SK-N-SH (cell line): Measurements from ENCODE around the gene FBXO42. TPM values are rescaled to one million over a fixed set of nuclear protein-coding genes. Genes with fewer than 3 reads are reported as not detected.
"Not testable (repeated sequence)": the region's sequence is repeated elsewhere in the genome, so short reads cannot be mapped to it uniquely, and the experiment has no call there.

Experiments used
- CTCF ChIA-PET: fragments of 300-600, 350-600 bp; formaldehyde crosslinking; extraction: SDS; loops from one replicate; lab custom pipeline; 2021; lab: Yijun Ruan, JAX
- POLR2A ChIA-PET: fragments of 350-600 bp; sonication (Branson Sonifier 250); formaldehyde crosslinking; extraction: SDS; loops from one replicate; lab custom pipeline; 2020; ENCODE audit warnings: antibody characterized with exemption, inconsistent platforms; lab: Yijun Ruan, JAX
- DNase-seq: peaks from one replicate; pipeline ENCODE4 v3.0.0; 2012
- H2AFZ ChIP-seq: fragments of 200-600 bp; sonication (generic); 2 replicates; pipeline ENCODE4 v1.8.1; 2016; ENCODE audit warnings: antibody characterized with exemption, mild to moderate bottlenecking, low read depth
- H3F3A ChIP-seq: fragments of 200-600 bp; sonication (generic); replicated peaks from 2 replicates; pipeline ENCODE3; 2016; ENCODE audit warnings: antibody characterized with exemption, mild to moderate bottlenecking; ENCODE audit not compliant: insufficient read depth
- H3K27ac ChIP-seq, 2 experiments: fragments of 200-500 bp in 1 of 2; fragments of 200-600 bp in 1 of 2; sonication (Bioruptor generic) in 1 of 2; sonication (generic), shearing (Covaris generic) in 1 of 2; 2 replicates each; pipeline versions ENCODE4 v1.5.1 to v1.6.1; 2014 to 2016; ENCODE audit warnings: low read depth in 2 of 2, inconsistent platforms in 1 of 2, low read length in 1 of 2, mild to moderate bottlenecking in 1 of 2, mixed read lengths in 1 of 2
- H3K27me3 ChIP-seq: fragments of 200-600 bp; sonication (generic), shearing (Covaris generic); 2 replicates; pipeline ENCODE4 v1.6.1; 2016; ENCODE audit warnings: mixed run types; ENCODE audit not compliant: insufficient read depth
- H3K36me3 ChIP-seq, 2 experiments: fragments of 200-500 bp in 1 of 2; fragments of 200-600 bp in 1 of 2; sonication (Bioruptor generic) in 1 of 2; sonication (generic) in 1 of 2; replicated peaks in 1 of 2; 2 replicates each; pipeline versions ENCODE3 to v1.5.1; 2014 to 2016; ENCODE audit warnings: low read length in 1 of 2, mild to moderate bottlenecking in 1 of 2; ENCODE audit not compliant: insufficient read depth in 2 of 2, control insufficient read depth in 1 of 2
- H3K4me1 ChIP-seq, 2 experiments: fragments of 200-500 bp in 1 of 2; fragments of 200-600 bp in 1 of 2; sonication (Bioruptor generic) in 1 of 2; sonication (generic), shearing (Covaris generic) in 1 of 2; 2 replicates each; pipeline versions ENCODE4 v1.5.1 to v1.6.1; 2014 to 2016; ENCODE audit warnings: low read depth in 1 of 2, low read length in 1 of 2, mixed run types in 1 of 2; ENCODE audit not compliant: insufficient read depth in 2 of 2, control insufficient read depth in 1 of 2
- H3K4me2 ChIP-seq: fragments of 200-600 bp; sonication (generic), shearing (Covaris generic); 2 replicates; pipeline ENCODE4 v1.6.1; 2017; ENCODE audit warnings: mixed run types
- H3K4me3 ChIP-seq, 2 experiments: fragments of 200-500 bp in 1 of 2; fragments of 200-600 bp in 1 of 2; sonication (Bioruptor generic) in 1 of 2; sonication (generic), shearing (Covaris generic) in 1 of 2; 2 replicates each; pipeline versions ENCODE4 v1.5.1 to v1.8.1; 2014 to 2016; ENCODE audit warnings: low read depth in 2 of 2, inconsistent platforms in 1 of 2, low read length in 1 of 2, mild to moderate bottlenecking in 1 of 2, mixed read lengths in 1 of 2, moderate library complexity in 1 of 2
- H3K79me2 ChIP-seq: fragments of 200-600 bp; sonication (generic); 2 replicates; pipeline ENCODE4 v1.8.1; 2017; ENCODE audit warnings: mild to moderate bottlenecking; ENCODE audit not compliant: insufficient read depth
- H3K9ac ChIP-seq: fragments of 200-600 bp; sonication (generic); 2 replicates; pipeline ENCODE4 v1.6.1; 2017; ENCODE audit warnings: mixed run types
- H3K9me2 ChIP-seq: fragments of 200-600 bp; sonication (generic); 2 replicates; pipeline ENCODE4 v1.6.1; 2017; ENCODE audit warnings: mixed run types
- H3K9me3 ChIP-seq: fragments of 200-600 bp; sonication (generic); 2 replicates; pipeline ENCODE4 v1.6.1; 2017; ENCODE audit warnings: mixed run types, mild to moderate bottlenecking, moderate library complexity
- H4K20me1 ChIP-seq: fragments of 200-600 bp; sonication (generic); 2 replicates; pipeline ENCODE4 v1.6.1; 2017; ENCODE audit warnings: mild to moderate bottlenecking, mixed run types; ENCODE audit not compliant: insufficient read depth
- CHD2 ChIP-seq: fragments of 150-350 bp; IDR thresholded peaks from 2 replicates; pipeline ENCODE4 v1.6.1; 2018; ENCODE audit warnings: low read length; ENCODE audit not compliant: partially characterized antibody
- ELF1 ChIP-seq: IDR thresholded peaks from 2 replicates; pipeline ENCODE4 v1.4.0; 2012
- EP300 ChIP-seq, 2 experiments: IDR thresholded peaks; 2 replicates each; pipeline versions ENCODE4 v1.4.0 to v1.6.1; 2012; ENCODE audit warnings: borderline replicate concordance in 1 of 2, low read depth in 1 of 2, low read length in 1 of 2
- EZH2phosphoT487 ChIP-seq: fragments of 200-600 bp; sonication (generic); IDR thresholded peaks from 2 replicates; pipeline ENCODE4 v1.6.1; 2017; ENCODE audit warnings: low read depth, mixed run types, mild to moderate bottlenecking, antibody characterized with exemption, moderate library complexity, borderline replicate concordance
- FOXM1 ChIP-seq: IDR thresholded peaks from 2 replicates; pipeline ENCODE4 v1.4.0; 2012; ENCODE audit warnings: low read depth, mild to moderate bottlenecking
- GABPA ChIP-seq: IDR thresholded peaks from 2 replicates; pipeline ENCODE4 v1.4.0; 2012; ENCODE audit warnings: low read depth, mild to moderate bottlenecking
- GATA2 ChIP-seq: sonication (generic); formaldehyde crosslinking; IDR thresholded peaks from 2 replicates; pipeline ENCODE4 v1.5.0; 2020; ENCODE audit warnings: mild to moderate bottlenecking, missing genetic modification reagents
- NFIC ChIP-seq: IDR thresholded peaks from 2 replicates; pipeline ENCODE4 v1.4.0; 2012; ENCODE audit warnings: borderline replicate concordance
- NRF1 ChIP-seq: IDR thresholded peaks from 2 replicates; pipeline ENCODE4 v1.6.1; 2012; ENCODE audit warnings: low read depth, mild to moderate bottlenecking, low read length
- RAD21 ChIP-seq: IDR thresholded peaks from 2 replicates; pipeline ENCODE4 v1.6.1; 2012; ENCODE audit warnings: mild to moderate bottlenecking, low read length
- RCOR1 ChIP-seq: fragments of 150-350 bp; IDR thresholded peaks from 2 replicates; pipeline ENCODE4 v1.6.1; 2017; ENCODE audit warnings: antibody characterized with exemption, low read length
- SIN3A ChIP-seq: IDR thresholded peaks from 2 replicates; pipeline ENCODE4 v1.6.1; 2012; ENCODE audit warnings: low read depth, mild to moderate bottlenecking, low read length, moderate library complexity, borderline replicate concordance
- SMC3 ChIP-seq: IDR thresholded peaks from 2 replicates; pipeline ENCODE4 v1.6.1; 2012; ENCODE audit warnings: low read depth, low read length, improper control_type of control experiment
- TAF1 ChIP-seq: IDR thresholded peaks from 2 replicates; pipeline ENCODE4 v1.6.1; 2012; ENCODE audit warnings: low read depth, mild to moderate bottlenecking, low read length, moderate library complexity, borderline replicate concordance
- TEAD4 ChIP-seq: IDR thresholded peaks from 2 replicates; pipeline ENCODE4 v1.4.0; 2012; ENCODE audit warnings: mild to moderate bottlenecking, borderline replicate concordance; ENCODE audit not compliant: insufficient read depth
- YY1 ChIP-seq: IDR thresholded peaks from 2 replicates; pipeline ENCODE4 v1.4.0; 2012; ENCODE audit warnings: low read depth, mild to moderate bottlenecking
- WGBS: methylation state at CpG from one replicate; pipeline ENCODE4 v1.1.6; 2017; ENCODE audit warnings: low lambda C conversion rate; 5-methylcytosine and 5-hydroxymethylcytosine counted together
- polyA plus RNA-seq, 3 experiments: library from polyadenylated mRNA; depleted of rRNA; stranded (reverse); fragments of >200 nt; gene quantifications; 2 replicates each; pipeline ENCODE4 v1.2.3, GENCODE V29; 2012
- TF ChIP-seq, protein P1 (sequence below): IDR thresholded peaks from 2 replicates; pipeline ENCODE4 v1.4.0; 2012; ENCODE audit warnings: low read depth, borderline replicate concordance
- TF ChIP-seq, protein P2 (sequence below): IDR thresholded peaks from 2 replicates; pipeline ENCODE4 v1.4.0; 2012; ENCODE audit warnings: low read depth

The FBXO42 gene
- polyA plus RNA-seq, 1 of the 3 experiments (the other 2 are of a cell fraction): 8.6 TPM

DNA sequence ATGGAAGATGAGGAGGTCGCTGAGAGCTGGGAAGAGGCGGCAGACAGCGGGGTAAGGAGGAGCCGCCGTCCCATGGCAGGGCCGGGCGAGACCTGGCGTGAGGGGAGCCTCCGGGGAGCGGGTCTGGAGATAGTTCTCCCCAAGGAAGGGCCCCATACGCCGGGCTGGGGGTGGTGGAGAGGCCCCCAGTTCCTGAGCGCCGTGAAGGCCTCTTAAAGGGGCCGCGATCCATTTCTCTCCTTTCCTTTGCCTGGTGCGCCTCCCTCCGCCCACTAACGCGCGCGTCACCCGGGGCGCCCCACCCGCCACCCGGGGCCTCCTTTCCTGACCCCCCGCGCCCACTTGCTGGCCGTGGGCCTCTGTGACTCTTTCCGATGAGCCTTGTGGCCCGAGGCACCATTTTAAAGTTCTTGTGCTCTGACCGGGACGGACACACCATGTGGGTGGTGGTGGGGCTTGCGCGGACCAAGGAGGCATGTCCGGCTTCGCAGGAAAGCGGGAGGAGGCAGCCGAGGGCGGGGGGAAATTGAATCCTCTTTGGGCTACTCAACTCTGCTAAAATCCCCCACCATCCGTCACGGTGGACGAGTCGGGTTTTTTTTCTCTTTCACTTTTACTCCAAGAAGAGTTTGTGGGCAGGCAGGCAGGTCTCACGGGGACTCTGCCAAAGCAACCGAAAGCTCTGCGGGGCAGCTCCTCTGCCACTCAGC lies 15.1 kb upstream of the FBXO42 start (continued):
- TF ChIP-seq, protein P1, sequence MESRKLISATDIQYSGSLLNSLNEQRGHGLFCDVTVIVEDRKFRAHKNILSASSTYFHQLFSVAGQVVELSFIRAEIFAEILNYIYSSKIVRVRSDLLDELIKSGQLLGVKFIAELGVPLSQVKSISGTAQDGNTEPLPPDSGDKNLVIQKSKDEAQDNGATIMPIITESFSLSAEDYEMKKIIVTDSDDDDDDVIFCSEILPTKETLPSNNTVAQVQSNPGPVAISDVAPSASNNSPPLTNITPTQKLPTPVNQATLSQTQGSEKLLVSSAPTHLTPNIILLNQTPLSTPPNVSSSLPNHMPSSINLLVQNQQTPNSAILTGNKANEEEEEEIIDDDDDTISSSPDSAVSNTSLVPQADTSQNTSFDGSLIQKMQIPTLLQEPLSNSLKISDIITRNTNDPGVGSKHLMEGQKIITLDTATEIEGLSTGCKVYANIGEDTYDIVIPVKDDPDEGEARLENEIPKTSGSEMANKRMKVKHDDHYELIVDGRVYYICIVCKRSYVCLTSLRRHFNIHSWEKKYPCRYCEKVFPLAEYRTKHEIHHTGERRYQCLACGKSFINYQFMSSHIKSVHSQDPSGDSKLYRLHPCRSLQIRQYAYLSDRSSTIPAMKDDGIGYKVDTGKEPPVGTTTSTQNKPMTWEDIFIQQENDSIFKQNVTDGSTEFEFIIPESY: no peak
- TF ChIP-seq CHD2 (no peak), EZH2phosphoT487 (no peak), TAF1 (no peak), TEAD4 (0 out of 2 replicates have a peak, but pooled peaks have one; percentile 33), SIN3A (peak; percentile 65; the same call in 1 of the 2 replicates), EP300 (IDR thresholded peaks at IDR 0.05; ENCODE audit: borderline replicate concordance in 1 of 2, low read depth in 1 of 2, low read length in 1 of 2) (no peak), FOXM1 (no peak), SMC3 (no peak), RAD21 (no peak)
- TF ChIP-seq, protein P2, sequence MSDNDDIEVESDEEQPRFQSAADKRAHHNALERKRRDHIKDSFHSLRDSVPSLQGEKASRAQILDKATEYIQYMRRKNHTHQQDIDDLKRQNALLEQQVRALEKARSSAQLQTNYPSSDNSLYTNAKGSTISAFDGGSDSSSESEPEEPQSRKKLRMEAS: peak; percentile 92

DNA sequence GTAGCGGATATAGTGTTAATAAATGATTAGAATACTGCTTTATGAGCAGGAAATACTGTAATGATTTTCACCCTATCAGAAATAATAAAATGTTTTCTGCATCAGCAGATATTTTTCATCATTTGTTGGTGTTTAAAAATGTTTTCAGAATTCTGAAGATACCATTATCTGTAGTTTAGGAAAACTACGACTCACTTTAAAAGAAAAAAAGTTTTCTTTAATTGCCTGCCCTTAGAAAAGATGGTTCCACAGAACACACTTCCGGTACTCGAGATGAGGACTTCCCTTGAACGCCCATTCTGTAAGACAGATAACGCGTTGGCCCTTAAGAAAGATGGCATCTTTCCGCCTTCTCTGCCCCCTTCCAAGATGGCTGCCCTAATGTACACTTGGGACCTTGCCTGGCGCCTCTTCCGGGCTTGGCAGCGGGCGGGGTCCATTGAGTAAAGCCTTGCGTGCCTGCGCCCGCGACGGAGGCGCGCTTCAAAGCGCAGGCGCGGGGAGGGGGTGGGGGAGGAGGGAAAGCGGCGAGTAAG lies 14.5 kb upstream of the FBXO42 start, which contains the start of gene SZRD1:
TSS of gene SZRD1 (plus strand) at position 521 of the 536 bp plus-strand sequence. CDS start 16 bp downstream, outside the sequence.
- Histone ChIP-seq H3K9ac (peak within 1 kb of the TSS; percentile 97), H3K36me3 (no peaks in the 10 kb centered on the region), H4K20me1 (peaks cover 28% of the 10 kb centered on the region), H2AFZ (peak within 1 kb of the TSS; percentile 97), H3K9me2 (no peaks in the 10 kb centered on the region), H3K27ac (peak within 1 kb of the TSS; percentile 95 to 97), H3K4me1 (peaks cover 9 to 11% of the 10 kb centered on the region in 2 experiments; a peak in 3 of 4 replicates), H3F3A (peaks cover 21% of the 10 kb centered on the region), H3K79me2 (peaks cover 44% of the 10 kb centered on the region), H3K9me3 (no peaks in the 10 kb centered on the region), H3K27me3 (no peaks in the 10 kb centered on the region), H3K4me3 (peak within 1 kb of the TSS; percentile 76 to 78), H3K4me2 (peak within 1 kb of the TSS; percentile 92)
- WGBS: 2% methylated on average over 24 of the region's 24 CpGs
- TF ChIP-seq GATA2 (CRISPR knock-in tag) (peak; percentile 50), ELF1 (peak; percentile 97), GABPA (peak; percentile 91), EZH2phosphoT487 (no peak), NFIC (peak; percentile 12; the same call in 1 of the 2 replicates), NRF1 (peak; percentile 91), RCOR1 (no peak; the same call in 1 of the 2 replicates), TAF1 (peak; percentile 82), YY1 (peak; percentile 100)
- TF ChIP-seq, protein P1: no peak
- DNase-seq: peak; percentile 94
- CTCF ChIA-PET: interaction anchor here (0.8 to 5.5 kb wide), 8 partner anchors 14 to 288 kb away, joined by 3 to 46 read pairs (median 5); partner anchors contain the start of gene FBXO42
- POLR2A ChIA-PET: interaction anchor here (0.6 kb wide), 2 partner anchors 9 to 246 kb away, joined by 3 read pairs; no protein-coding TSS in a partner anchor

DNA sequence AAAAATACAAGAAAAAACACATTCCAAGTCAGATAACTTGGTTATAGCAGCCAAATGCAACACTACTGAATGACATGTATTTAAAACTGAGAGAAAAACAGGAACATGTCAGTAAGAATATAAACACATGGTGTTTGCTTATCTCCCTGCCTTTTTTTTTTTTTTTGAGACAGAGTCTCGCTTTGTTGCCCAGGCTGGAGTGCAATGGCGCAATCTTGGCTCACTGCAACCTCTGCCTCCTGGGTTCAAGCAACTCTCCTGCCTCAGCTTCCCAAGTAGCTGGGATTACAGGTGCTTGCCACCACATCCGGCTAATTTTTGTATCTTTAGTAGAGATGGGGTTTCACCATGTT lies 12.8 kb upstream of the FBXO42 start:
- H3K27ac ChIP-seq, H3K4me3 ChIP-seq, H3K4me1 ChIP-seq, H2AFZ ChIP-seq, H3K27me3 ChIP-seq, H3K36me3 ChIP-seq, DNase-seq, POLR2A ChIA-PET, H3K9ac ChIP-seq, H3K4me2 ChIP-seq, H3K9me2 ChIP-seq, H3K9me3 ChIP-seq: not testable (repeated sequence)
- H4K20me1 ChIP-seq: peaks cover 22% of the 10 kb centered on the region
- CTCF ChIA-PET: interaction anchor here (1.6 to 5.5 kb wide), 7 partner anchors 12 to 287 kb away, joined by 5 to 46 read pairs (median 9); partner anchors contain the start of genes CPLANE2 and FBXO42
- H3K79me2 ChIP-seq: peaks cover 27% of the 10 kb centered on the region
- WGBS: 100% methylated on average over 3 of the region's 3 CpGs
- peaks cover 17% of the 10 kb centered on the region for H3F3A ChIP-seq
